ENCODE measurements around the gene PRELID1.
"Not testable (repeated sequence)": the region's sequence is repeated elsewhere in the genome, so short reads cannot be mapped to it uniquely, and the experiment has no call there.

Gene PRELID1

DNA sequence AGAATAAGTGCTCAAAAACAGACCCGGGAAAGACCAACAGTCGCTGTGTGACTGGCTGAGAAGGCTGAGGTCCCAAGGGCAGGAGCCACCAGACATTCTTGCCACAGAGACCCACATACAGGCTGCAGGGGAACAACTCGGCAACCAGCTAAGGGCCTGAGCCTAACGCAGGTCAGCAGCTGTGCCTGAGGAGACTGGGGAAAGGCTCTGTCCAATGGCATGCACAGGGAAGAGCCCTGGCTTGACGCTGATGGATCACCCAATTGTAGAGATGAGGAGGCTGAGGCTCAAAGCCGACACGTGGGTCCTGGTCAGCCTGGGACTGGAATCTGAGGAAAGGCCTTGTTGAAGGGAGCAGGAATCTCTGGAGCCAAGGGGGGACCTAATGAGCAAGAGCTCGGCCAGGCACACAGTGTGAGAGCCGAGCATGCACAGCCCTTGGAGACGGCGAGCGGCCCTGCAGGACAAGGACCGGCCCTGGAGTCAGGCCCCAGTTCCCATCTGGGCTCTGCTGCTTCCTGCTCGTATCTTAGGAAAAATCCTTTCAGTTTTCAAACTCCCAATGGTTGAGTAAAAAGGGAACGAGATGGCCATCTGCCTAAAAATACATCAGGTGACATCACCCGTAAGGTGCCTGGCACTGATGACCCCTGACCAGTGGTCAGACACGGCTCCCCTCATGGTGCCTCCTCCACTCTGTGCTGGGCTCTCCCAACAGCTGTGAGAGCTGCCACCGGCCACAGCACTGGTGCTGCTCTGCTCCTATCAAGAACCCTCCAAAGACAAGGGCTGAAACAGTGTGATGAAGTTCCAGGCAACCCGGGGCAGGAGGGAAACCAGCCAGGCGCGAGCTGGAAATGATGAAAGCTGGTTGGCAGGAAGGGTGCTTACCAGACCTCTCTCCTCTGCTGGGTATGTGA, 31.4 kb downstream of the PRELID1 start:
- no peak for DNase-seq (ENCODE audit: low read depth in 1 of 2, low spot score in 1 of 2)

DNA sequence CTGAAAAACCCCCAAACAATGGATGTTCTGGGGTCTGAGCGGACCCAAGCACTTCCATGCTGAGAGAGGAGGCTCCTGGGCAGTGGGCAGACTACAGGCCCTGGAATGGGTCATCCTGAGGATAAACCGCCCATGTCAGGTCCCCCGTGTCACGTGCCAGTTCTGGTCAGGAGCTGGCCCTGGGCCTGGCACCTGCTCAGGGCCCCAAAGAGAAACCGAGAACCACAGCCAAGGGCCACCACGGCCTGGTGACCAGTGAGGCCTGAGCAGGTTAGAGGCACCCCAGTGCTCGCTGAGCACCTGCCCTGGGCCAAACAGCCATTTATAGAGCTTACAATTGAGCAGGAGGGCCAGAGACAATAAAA, 32.1 kb downstream of the PRELID1 start:
- DNase-seq (ENCODE audit: low read depth in 1 of 2, low spot score in 1 of 2), result no peak

DNA sequence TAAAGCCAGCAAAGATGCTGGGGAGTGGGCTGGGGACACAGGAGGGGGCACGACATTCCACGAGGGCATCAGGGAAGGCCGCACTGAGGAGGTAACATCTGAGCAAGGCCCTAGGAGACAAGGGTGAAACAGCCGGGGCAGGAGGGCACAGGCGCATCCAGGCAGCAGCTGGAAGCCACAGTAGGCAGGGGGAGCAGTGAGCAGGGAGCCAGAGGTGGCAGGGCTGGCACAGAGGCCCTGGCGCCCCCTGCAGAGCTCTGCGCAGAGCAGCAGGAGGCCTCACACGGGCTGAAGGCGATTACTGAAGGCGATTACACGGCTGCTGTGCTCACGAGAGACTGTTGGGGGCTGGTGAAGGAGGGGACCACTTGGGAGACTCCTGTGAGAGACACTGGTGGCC, 32.5 kb downstream of the PRELID1 start:
- no peak for DNase-seq (ENCODE audit: low read depth in 1 of 2, low spot score in 1 of 2)

DNA sequence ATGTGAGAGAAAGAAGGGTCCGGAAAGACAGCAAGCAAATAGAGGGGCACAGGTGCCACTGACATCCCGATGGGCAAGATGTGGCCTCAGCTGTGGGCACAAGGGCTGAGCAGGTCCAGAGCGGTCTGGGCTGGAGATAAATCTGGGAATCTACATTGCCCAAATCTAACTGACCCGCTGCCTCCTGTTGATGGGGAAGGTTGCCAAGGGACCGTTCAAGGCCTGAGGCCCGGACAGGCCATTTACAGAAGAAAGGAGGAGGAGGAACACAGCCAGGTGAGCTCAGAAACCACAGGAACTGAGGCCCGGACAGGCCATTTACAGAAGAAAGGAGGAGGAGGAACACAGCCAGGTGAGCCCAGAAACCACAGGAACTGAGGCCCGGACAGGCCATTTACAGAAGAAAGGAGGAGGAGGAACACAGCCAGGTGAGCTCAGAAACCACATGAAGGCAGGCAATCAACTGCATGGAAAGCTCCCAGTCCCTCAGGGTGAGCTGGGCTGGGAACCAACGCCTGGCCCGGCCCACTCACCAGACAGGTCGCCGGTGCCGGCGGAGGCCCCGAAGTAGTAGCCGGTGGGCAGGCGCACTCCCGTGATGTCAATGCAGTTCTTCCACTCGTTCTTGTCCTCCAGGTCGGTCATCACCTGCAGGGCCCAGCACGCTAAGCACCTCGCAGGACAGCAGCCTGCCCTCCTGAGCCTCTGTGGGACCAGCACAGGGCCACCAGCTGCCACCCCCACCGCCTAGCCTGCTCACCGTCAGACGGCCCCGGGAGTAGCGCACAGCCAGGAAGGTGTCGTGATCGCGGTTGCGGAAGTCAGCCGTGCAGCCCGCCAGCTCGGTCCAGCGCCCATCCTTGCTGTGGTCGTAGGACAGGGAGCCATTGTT, 33.2 kb downstream of the PRELID1 start:
- DNase-seq (ENCODE audit: low read depth in 1 of 2, low spot score in 1 of 2), result no peak

DNA sequence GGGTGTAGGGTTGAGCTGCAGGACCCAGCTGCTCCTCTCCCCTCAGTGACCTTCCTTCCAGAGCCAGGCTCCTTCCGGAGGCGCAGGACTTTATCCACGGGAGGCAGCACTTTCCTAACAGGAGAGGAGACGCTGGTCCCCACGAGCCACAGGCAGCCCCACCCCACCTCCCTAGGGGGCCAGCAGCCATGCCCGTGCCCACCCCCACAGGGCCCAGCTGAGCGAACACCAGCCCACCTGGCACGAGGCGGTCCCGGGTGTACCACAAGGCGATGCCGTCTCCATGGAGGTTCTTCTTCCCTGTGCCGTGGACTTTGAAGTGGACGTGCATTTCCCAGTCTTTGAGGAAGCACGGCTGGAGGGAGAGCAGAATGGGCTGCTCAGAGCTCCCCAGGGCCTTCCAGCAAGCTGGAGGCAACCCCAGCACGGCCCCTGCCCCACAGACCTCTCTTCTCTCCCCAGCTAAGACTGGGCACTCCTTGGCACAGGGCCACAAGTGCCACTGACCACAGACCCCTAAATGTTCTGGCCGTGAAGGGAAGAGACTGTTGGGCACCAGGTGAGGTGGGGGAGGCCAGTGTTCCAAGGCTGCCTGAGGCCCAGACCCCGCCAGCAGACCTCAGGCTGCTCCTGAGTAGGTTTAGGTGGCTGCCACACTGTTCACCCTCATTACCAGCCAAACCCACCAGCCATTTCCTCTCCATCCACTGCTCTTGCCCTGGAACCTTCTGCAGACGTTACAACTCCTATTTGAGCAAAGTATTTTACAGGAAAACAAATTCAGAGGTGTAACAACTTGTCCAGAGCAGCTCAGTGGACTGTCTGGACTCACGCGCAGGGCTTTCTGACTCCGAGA, 34.9 kb downstream of the PRELID1 start:
- DNase-seq (ENCODE audit: low read depth in 1 of 2, low spot score in 1 of 2), result no peak

DNA sequence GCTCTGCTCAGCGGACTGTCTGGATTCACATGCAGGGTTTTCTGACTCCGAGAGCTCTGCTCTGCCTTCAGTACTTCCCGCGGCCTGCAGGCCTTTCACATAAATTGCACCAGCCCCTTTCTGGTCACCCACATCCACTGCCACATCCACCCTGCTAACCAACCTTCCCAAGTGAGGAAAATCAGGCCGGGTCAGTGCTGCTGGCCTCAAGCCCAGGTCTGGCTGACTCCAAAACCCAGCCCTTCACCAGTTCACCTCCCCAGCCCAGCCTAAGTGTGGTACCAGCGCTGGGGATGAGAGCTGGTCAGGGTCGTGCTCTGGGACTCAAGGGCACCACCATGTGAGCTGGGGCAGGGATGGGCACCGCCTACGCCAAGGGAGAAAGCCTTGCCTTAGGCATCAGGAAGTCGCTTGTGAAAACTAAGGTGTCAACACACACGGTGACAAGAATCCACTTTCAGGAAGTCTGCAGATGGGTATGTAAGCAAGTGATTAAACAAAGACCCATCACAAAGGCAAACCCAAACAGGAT, 35.6 kb downstream of the PRELID1 start:
- no peak for DNase-seq (ENCODE audit: low read depth in 1 of 2, low spot score in 1 of 2)

DNA sequence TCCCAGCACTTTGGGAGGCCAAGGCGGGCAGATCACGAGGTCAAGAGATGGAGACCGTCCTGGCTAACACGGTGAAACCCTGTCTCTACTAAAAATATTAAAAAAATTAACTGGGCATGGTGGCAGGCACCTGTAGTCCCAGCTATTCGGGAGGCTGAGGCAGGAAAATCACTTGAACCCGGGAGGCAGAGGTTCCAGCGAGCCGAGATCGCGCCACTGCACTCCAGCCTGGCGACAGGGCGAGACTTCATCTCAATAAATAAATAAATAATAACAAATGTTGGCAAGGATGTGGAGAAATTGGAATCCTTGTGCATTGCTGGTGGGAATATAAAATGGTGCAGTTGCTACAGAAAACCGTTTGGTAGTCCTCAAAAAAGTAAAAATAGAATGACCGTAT, 39.4 kb downstream of the PRELID1 start:
- DNase-seq (ENCODE audit: low read depth in 1 of 2, low spot score in 1 of 2), result not testable (repeated sequence)

DNA sequence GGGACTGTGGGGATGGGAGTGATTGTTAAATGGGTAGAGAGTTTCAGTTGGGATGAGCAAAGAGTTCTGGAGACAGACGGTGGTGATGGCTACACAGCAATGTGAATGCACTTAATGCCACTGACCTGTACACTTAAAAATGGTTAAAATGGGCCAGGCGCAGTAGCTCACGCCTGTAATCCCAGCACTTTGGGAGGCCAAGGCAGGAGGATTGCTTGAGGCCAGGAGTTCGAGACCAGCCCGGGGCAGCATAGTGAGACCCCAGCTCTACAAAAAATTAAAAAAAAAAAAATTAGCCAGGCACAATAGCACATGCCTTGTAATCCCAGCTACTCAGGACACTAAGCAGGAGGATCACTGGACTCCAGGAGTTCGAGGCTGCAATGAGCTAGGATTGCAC, 40.2 kb downstream of the PRELID1 start:
- no peak for DNase-seq (ENCODE audit: low read depth in 1 of 2, low spot score in 1 of 2)

DNA sequence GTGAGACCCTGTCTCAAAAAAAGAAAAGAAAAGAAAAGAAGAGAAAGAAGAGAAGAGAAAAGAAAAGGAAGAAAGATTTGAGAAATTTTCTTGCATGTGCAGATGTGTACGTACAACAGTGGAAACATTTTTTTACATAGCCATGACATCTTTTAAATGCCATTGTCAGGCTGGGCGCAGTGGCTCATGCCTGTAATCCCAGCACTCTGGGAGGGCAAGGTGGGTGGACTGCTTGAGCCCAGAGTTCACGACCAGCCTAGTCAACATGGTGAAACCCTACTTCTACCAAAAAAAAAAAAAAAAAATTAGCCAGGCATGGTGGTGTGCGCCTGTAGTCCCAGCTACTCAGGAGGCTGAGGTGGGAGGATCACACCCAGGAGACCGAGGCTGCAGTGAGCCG, 41.3 kb downstream of the PRELID1 start:
- DNase-seq (ENCODE audit: low read depth in 1 of 2, low spot score in 1 of 2), result no peak

DNA sequence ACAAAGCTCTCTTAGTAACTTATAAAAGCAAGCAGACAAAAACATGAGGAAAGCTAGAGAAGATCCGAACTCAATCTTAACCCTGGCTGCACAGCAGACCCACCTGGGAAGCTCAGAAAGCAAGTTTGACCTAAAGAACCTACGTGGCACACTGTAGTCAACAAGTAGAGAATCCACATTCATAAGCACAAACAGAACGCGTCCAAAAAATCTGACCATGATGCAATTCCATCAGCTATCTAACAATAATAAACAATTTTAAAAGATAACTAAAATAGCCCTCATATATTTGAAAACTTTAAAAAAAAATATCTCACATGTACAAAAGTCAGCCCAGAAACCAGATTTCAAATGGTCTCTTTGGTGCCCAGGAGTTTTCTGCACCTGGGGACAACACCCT, 43.2 kb downstream of the PRELID1 start:
- no peak for DNase-seq (ENCODE audit: low read depth in 1 of 2, low spot score in 1 of 2)

DNA sequence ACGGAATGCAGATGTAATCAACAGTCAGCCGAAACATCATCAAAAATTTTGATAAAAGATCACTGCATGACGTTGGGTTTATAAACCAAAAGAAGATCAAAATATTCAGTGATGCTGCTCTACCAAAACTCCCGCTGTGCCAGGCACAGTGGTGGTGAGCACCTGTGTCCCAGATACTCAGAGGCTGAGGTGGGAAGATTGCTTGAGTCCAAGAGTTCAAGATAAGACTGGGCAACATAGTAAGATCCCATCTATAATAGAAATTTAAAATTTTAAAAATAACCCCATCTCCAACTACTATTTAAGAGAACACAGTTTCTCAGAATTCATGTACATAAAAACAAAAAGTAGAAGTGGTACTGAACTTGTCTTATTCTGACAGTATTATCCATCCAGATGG, 44.1 kb downstream of the PRELID1 start:
- DNase-seq (ENCODE audit: low read depth in 1 of 2, low spot score in 1 of 2), result no peak

DNA sequence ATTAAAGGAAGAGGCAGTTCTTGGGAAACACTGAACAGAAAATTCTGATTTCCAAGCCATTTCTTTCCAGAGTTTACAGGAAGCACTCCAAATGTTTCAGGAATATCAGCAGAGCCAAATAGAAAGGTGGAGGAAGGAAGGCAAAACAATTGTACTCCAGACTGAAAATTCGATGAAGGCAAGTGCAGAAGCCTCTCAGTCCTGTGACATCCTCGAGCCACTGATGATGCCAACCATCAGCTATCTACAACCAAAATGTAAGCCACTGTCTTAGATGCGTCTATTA, 45.7 kb downstream of the PRELID1 start:
- DNase-seq (ENCODE audit: low read depth in 1 of 2, low spot score in 1 of 2), result no peak

DNA sequence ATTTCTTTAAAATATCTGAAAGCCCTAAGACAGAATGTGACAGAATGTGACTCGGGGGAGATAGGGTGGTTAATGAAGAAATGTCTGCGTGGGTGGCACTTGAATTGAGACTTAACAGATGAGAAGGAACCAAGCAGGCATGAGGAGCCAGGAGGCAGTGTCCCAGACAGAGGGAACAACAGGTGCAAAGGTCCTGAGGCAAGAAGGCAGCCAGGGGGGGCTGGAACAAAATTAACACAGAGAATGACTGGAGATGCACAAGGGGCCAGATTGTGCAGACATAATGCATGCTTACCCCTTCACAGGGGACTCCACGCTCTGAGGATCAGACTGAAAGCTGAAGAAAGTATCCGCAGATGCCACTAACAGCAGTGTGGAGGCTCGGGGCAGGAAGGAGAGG, 46.2 kb downstream of the PRELID1 start:
- DNase-seq (ENCODE audit: low read depth in 1 of 2, low spot score in 1 of 2), result no peak

DNA sequence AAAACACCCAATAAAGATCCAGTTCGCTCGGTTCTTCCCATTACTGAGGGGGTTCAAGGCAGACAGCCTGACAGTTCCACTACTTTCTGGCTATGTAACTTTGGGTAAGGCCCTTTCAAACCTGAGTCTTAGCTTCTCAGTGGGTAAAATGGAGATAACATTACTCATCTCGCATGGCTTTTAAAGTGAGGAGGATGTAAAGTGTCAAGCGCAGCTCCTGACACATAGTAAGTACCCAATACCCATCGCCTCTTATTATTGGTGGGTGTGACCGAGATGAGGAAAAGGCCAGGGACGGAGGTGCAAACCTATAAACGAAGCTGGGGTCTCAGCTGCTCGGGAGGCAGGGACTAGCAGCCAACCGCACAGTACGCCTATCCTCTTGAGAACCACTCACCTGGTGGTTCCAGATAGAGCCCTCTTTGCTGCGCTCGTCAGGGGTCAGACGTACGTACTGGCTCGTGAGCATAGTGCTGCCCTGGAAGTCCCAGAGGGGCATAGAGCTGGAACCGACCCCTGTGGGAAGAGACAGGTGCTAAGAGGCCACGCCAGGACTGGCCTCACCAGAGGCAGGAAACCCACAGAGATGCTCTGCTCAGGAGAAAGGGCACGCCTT, 47.3 kb downstream of the PRELID1 start:
- DNase-seq (ENCODE audit: low read depth in 1 of 2, low spot score in 1 of 2), result no peak

DNA sequence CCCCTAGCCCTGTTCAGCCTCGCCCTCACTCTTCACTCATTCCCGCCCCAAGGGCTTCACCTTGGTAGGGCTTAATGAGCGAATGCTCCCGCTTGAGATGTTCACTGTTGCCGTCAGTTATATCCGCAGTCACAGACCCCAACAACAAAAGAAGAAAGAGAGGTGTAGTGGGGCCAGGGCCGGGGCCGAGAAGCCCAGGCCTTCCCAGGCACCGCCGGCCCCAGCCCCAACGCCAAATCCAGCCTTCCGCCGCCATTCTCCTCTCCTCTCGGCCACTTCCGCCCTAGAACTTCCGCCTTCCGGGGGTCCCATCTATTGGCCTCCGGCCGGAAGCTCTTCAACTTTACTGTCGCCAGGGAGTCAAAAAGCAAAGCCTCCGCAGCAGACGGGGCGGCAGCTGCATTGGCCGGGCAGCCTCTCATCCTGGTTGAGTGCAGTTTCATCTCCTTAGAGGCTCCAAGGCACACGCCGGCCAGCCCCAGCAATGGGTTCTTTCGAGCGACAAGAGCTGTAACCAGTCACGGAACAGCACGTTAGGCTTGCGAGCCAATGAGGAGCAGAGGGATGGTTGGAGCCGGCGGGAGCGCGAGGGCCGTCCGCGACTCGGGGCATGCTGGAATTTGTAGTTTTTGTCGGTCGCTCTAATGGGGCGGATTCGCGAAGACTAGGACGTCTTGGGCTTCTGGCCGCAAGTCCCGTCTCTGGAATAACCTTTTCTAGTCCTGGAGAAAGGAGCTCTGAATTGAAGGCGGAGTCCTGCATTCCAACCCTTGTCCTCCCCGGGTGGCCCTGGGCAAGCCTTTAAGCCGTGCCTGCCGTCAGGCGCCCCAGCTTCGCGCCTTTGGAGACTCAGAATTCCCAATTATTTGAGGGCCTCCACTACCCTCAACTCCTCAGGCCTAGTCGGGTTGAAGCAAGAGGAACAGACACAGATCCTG, 48.1 kb downstream of the PRELID1 start, which contains the start of gene LMAN2:
TSS of gene LMAN2 (minus strand) at position 277 of the 938 bp plus-strand sequence. CDS start at position 256, 21 bp downstream.
- peak; percentile 79 to 82 for DNase-seq (ENCODE audit: low read depth in 1 of 2, low spot score in 1 of 2)

DNA sequence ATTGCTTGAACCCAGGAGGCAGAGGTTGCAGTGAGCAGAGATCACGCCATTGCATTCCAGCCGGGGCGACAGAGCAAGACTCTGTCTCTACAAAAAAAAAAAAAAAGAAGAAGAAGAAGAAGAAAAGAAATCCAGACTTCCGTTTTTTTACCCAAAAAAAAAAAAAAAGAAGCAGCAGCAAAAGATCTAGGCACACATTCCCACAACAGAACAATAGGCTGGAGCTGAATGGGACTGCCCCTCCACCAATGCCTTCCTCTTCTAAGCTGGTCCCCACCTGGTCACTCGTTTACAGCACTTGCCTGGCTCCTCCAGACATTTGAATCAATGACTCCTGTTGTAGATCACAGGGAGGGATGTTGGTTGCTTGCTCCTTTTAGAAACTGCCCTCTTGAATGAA, 49.5 kb downstream of the PRELID1 start:
- no peak for DNase-seq (ENCODE audit: low read depth in 1 of 2, low spot score in 1 of 2)

DNA sequence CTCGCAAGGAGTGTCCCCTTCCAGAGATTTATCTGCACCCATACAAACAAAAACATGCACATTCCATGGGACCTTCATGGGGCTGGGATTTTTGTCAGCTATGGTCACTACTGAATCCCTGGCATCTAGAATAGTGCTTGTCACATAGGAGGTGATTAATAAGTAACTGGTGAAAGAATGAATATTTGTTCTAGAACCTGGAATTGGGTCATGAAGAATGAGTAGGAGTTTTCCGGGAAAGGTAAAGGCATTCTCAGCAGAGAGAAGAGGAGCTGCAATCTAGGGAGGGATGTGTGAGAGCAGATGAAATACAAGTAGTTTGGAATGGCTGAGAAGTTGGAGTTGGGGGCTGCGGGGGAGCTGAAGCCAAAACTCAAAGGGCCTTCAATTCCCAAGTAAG, 50.7 kb downstream of the PRELID1 start:
- DNase-seq (ENCODE audit: low read depth in 1 of 2, low spot score in 1 of 2), result no peak

DNA sequence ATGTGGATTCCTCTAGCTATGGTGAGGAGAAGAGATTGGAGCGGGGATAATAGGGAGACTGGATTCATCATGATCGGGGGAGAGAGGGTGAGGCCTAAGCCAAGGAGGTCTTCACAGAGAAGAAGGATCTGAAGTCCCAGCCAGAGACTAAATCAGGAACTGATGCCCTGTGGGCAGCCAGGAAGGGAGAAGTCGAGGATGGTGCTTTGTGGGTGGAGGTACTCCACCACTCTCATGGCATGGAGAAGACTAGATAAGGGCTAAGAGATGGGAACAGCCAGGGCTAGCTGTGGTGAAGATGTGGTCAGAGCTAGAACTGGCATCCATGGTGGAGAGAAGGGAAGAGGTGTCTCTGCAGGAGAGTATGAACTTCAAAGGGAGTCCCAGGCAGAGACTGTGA, 51.1 kb downstream of the PRELID1 start:
- no peak for DNase-seq (ENCODE audit: low read depth in 1 of 2, low spot score in 1 of 2)

DNA sequence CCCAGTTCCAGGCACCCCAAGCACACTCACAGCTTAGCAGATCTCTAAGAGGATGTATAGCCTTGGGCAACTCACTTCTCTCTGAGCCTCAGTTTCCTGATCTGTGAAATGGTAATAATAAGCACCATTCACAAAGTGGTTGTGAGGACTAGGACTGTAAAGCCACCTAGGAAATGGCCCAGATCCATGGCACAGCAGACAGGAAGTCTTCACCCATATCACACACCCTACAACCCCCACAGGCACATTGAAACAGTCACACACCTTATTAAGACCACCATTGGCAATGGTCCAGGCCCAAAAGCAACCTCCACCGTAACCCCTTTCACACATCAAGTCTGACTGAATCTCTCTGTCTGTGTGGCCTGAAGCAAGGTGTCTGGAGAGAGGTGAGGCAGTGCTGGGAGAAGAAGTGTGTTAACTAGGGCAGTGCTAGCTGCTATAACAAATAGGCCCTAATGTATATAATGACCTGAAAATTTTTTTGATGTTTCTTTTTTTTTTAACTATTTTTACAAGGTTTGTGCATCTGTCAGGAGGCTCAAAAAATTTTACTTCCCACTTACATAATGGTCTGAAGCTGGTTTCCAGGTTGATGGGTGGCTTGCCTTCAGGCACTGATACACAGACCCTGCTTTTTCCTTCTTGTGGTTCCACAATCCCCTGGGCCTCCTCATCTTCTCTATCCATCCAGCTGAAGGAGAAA, 51.7 kb downstream of the PRELID1 start:
- DNase-seq (ENCODE audit: low read depth in 1 of 2, low spot score in 1 of 2), result no peak

Data from activated T-helper 1 cell treated with anti-CD3 and anti-CD28 coated beads, Interleukin-2, amount 50 U/mL, for 16 hours (primary cell).